Measurements from ENCODE around the gene USP47. TPM values are rescaled to one million over a fixed set of nuclear protein-coding genes. Genes with fewer than 3 reads are reported as not detected.

Gene USP47
- total and polyA plus RNA-seq, 2 of the 8 experiments (the other 6 are each of a cell fraction or from before 2014, with no cell fraction given), result 4.2 to 21.3 TPM

- no peak overlapping the region for H2BK12ac ChIP-seq (ENCODE audit: low read depth, low read length)
- H4K91ac ChIP-seq (replicated peaks; ENCODE audit: insufficient read length, low read length), result no peak overlapping the region
- no peaks in the 10 kb centered on the region for H4K20me1 ChIP-seq (replicated peaks in 1 of 2; ENCODE audit: control insufficient read depth in 1 of 2, insufficient read depth in 2 of 2, low read length in 2 of 2)
- H2BK120ac ChIP-seq (replicated peaks; ENCODE audit: low read depth, low read length), result no peak overlapping the region
- H3K4me3 ChIP-seq (ENCODE audit: extremely low read depth in 1 of 4, insufficient read depth in 2 of 4, low read depth in 3 of 4, low read length in 4 of 4), result no peak overlapping the region
- WGBS, 2 experiments (ENCODE audit: extremely low coverage in 1 of 2, insufficient coverage in 1 of 2, insufficient read length in 1 of 2, insufficient replicate concordance in 2 of 2, low coverage in 1 of 2, low lambda C conversion rate in 2 of 2, missing lambda C conversion rate in 1 of 2), result 90% methylated on average over 6 of the region's 6 CpGs; no CpG with 5 or more reads in 1 of the 2 experiments
- ChIA-PET CTCF (ENCODE audit: partially characterized antibody) (interaction anchor here (1.4 kb wide), 1 partner anchor 10 kb away, joined by 3 read pairs; no protein-coding TSS in a partner anchor), POLR2A (ENCODE audit: partially characterized antibody) (interaction anchor here (1.3 to 1.8 kb wide), 2 partner anchors 16 kb away, joined by 3 to 7 read pairs; partner anchors contain the start of gene DKK3)
- H3K9me3 ChIP-seq (ENCODE audit: insufficient read depth in 2 of 2, low read depth in 1 of 2, low read length in 1 of 2), result no peaks in the 10 kb centered on the region
- H3K23ac ChIP-seq (ENCODE audit: insufficient read length), result no peak overlapping the region
- H2AK5ac ChIP-seq (ENCODE audit: low read depth, low read length), result no peak overlapping the region
- no peak overlapping the region for H3K4ac ChIP-seq (replicated peaks; ENCODE audit: insufficient read length, low read depth, low read length)
- H2BK15ac ChIP-seq (ENCODE audit: low read length), result no peak overlapping the region
- no peak overlapping the region for H2BK20ac ChIP-seq (ENCODE audit: low read length)
- H2AFZ ChIP-seq (ENCODE audit: low read length), result no peak overlapping the region
- H3K27me3 ChIP-seq (replicated peaks in 1 of 4; ENCODE audit: control insufficient read depth in 3 of 4, extremely low read depth in 1 of 4, insufficient read depth in 3 of 4, low read length in 3 of 4), result no peaks in the 10 kb centered on the region
- H3K4me2 ChIP-seq (ENCODE audit: insufficient read depth in 1 of 2, low read depth in 2 of 2, low read length in 2 of 2), result no peak overlapping the region
- no peak overlapping the region for H2BK5ac ChIP-seq (ENCODE audit: low read depth, low read length)
- no peak overlapping the region for H3K27ac ChIP-seq (ENCODE audit: low read depth, low read length)
- no peaks in the 10 kb centered on the region for H3K23me2 ChIP-seq (ENCODE audit: low read depth, low read length)
- DNase-seq (ENCODE audit: low read depth in 1 of 2, low spot score in 2 of 2) (no peak), FAIRE-seq (no peak)
- no peaks in the 10 kb centered on the region for H3K79me2 ChIP-seq (ENCODE audit: control insufficient read depth in 1 of 2, insufficient read depth in 2 of 2, low read length in 2 of 2)
- no peaks in the 10 kb centered on the region for H3K79me1 ChIP-seq (ENCODE audit: low read depth, low read length)
- no peak overlapping the region for H4K5ac ChIP-seq (ENCODE audit: insufficient read length, low read depth, low read length)
- H3K56ac ChIP-seq (replicated peaks; ENCODE audit: insufficient read length, low read depth, low read length), result no peak overlapping the region
- H3K18ac ChIP-seq (ENCODE audit: extremely low read depth, low read length), result no peak overlapping the region
- no peak for TF ChIP-seq SIRT6 (IDR thresholded peaks at IDR 0.05; ENCODE audit: low read length)
- TF ChIP-seq TEAD4 (IDR thresholded peaks at IDR 0.05; ENCODE audit: low read depth, low read length), result 0 out of 2 replicates have a peak, but pooled peaks have one; percentile 23
- H4K8ac ChIP-seq (ENCODE audit: extremely low read depth, insufficient read depth, low read length), result no peak overlapping the region
- no peak overlapping the region for H3K9ac ChIP-seq (replicated peaks in 1 of 4; ENCODE audit: extremely low read depth in 1 of 4, low read depth in 3 of 4, low read length in 3 of 4)
- no peak overlapping the region for H3K14ac ChIP-seq (ENCODE audit: insufficient read length)
- H3K4me1 ChIP-seq (replicated peaks in 1 of 4; ENCODE audit: control insufficient read depth in 3 of 4, insufficient read depth in 4 of 4, low read length in 3 of 4), result no peaks in the 10 kb centered on the region
- H3K36me3 ChIP-seq (ENCODE audit: control insufficient read depth in 2 of 4, insufficient read depth in 4 of 4, low read length in 3 of 4), result peaks cover 0 to 5% (median 1%) of the 10 kb centered on the region in 4 experiments; a peak in 3 of 8 replicates
Observed at GRCh38 chr11:11992257-11993212, 150.8 kb downstream of the USP47 start.
